Peyer's patch (tissue), 4 donors: Measurements from ENCODE around the gene MTCP1. TPM values are rescaled to one million over a fixed set of nuclear protein-coding genes. Genes with fewer than 3 reads are reported as not detected.
A peak's percentile ranks its signal among the peaks of the same experiment; 100 is the strongest.

Experiments
- DNase-seq, 3 donors: peaks; one replicate each; pipeline ENCODE4 v3.0.0-alpha.2; 2017 to 2019
- H3K27ac ChIP-seq, 4 donors: fragments of 200-600 bp; sonication (generic); one replicate each; pipeline ENCODE4 v1.5.1; 2016 to 2019
- H3K27me3 ChIP-seq, 2 donors: fragments of 200-600 bp; sonication (generic); one replicate each; pipeline ENCODE4 v1.5.1; 2019
- H3K36me3 ChIP-seq, 3 donors: fragments of 200-600 bp; sonication (generic); one replicate each; pipeline ENCODE4 v1.5.1; 2016 to 2019
- H3K4me1 ChIP-seq, 4 donors: fragments of 200-600 bp; sonication (generic); one replicate each; pipeline ENCODE4 v1.5.1; 2016 to 2019
- H3K4me3 ChIP-seq, 4 donors: fragments of 200-600 bp; sonication (generic); 1 replicate in 3 of 4; 2 replicates in 1 of 4; pipeline ENCODE4 v1.5.1; 2016 to 2019; ENCODE audit warnings: mild to moderate bottlenecking in 1 of 4
- H3K9me3 ChIP-seq, 4 donors: fragments of 200-600 bp; sonication (generic); one replicate each; pipeline ENCODE4 v1.5.1; 2016 to 2019; ENCODE audit warnings: mild to moderate bottlenecking in 1 of 4
- POLR2A ChIP-seq, 2 donors: fragments of 450-650 bp; IDR thresholded peaks; one replicate each; pipeline ENCODE4 v1.5.1; 2017; ENCODE audit warnings: antibody characterized with exemption in 2 of 2, mild to moderate bottlenecking in 2 of 2, moderate library complexity in 2 of 2
- total RNA-seq, 4 donors: library from RNA; depleted of rRNA; stranded (reverse); fragments of >200 nt; gene quantifications; one replicate each; pipeline ENCODE4 v1.1.0, GENCODE V29; 2016
- TF ChIP-seq, protein P1 (sequence below), 6 experiments: fragments of 450-650 bp in 4 of 6; fragments of 200-600 bp in 2 of 6; sonication (generic) in 1 of 6; IDR thresholded peaks; one replicate each; pipeline ENCODE4 v1.5.1; 2017 to 2019; ENCODE audit warnings: antibody characterized with exemption in 6 of 6, mild to moderate bottlenecking in 3 of 6, moderate library complexity in 1 of 6

MTCP1 gene, protein sequence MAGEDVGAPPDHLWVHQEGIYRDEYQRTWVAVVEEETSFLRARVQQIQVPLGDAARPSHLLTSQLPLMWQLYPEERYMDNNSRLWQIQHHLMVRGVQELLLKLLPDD
- 1 to 10 TPM; 1.2 to 8.3 (median 4.2) TPM for total RNA-seq

DNA sequence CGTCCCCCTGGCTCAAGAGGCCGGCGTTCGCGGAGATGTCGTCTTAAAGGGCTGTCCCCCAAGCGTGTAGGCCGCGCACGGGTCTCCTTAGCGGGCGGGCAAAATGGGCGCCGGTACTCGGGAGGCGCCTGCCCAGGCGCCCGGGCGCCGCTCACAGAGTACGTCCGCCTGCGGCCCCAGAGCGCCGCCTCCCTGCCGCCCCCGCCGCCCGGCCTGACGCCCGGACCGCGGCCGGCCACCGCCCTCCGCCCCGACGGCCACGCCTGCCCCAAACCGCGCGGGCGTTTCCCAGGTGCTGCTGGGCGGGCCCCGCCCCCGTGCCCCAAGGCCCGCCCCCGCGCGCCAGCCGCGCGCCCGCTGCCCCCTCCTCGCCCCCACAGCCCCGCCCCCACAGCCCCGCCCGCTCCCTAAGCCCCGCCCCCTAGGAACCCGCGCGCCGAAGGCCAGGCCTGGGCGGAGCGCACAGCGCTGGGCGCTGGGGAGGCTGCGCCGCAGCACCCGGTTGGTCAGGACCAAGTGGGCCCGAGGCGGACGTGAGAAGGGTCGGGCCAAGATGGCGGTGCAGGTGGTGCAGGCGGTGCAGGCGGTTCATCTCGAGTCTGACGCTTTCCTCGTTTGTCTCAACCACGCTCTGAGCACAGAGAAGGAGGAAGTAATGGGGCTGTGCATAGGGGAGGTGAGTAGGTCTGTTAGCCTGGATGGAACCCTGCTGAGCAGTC is at the start of gene MTCP1, which contains the start of the genes BRCC3 and CMC4:
MTCP1 (minus strand) TSS at position 162 of the 719 bp plus-strand sequence. CDS start 5,126 bp downstream, outside the sequence.
BRCC3 (plus strand) TSS at position 534 of the 719 bp plus-strand sequence; CDS start at position 554, 20 bp downstream.
CMC4 (minus strand) TSS at position 162 of the 719 bp plus-strand sequence. CDS start 7,113 bp downstream, outside the sequence.
- Histone ChIP-seq H3K4me3 (peak within 1 kb of the TSS; percentile 54 to 77 (median 61)), H3K36me3 (peaks cover 0 to 5% (median 0%) of the 10 kb centered on the region in 3 donors), H3K4me1 (peaks cover 0 to 7% (median 0%) of the 10 kb centered on the region in 4 donors), H3K27me3 (no peaks in the 10 kb centered on the region), H3K9me3 (no peaks in the 10 kb centered on the region), H3K27ac (peak within 1 kb of the TSS; percentile 80 to 92 (median 84))
- peak; percentile 74 to 90 (median 87) for DNase-seq
- peak; percentile 47 to 60 for TF ChIP-seq POLR2A (IDR thresholded peaks at IDR 0.05)
- TF ChIP-seq, protein P1, sequence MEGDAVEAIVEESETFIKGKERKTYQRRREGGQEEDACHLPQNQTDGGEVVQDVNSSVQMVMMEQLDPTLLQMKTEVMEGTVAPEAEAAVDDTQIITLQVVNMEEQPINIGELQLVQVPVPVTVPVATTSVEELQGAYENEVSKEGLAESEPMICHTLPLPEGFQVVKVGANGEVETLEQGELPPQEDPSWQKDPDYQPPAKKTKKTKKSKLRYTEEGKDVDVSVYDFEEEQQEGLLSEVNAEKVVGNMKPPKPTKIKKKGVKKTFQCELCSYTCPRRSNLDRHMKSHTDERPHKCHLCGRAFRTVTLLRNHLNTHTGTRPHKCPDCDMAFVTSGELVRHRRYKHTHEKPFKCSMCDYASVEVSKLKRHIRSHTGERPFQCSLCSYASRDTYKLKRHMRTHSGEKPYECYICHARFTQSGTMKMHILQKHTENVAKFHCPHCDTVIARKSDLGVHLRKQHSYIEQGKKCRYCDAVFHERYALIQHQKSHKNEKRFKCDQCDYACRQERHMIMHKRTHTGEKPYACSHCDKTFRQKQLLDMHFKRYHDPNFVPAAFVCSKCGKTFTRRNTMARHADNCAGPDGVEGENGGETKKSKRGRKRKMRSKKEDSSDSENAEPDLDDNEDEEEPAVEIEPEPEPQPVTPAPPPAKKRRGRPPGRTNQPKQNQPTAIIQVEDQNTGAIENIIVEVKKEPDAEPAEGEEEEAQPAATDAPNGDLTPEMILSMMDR (IDR thresholded peaks at IDR 0.05), result peak in 1 of 6 experiments; percentile 7

DNA sequence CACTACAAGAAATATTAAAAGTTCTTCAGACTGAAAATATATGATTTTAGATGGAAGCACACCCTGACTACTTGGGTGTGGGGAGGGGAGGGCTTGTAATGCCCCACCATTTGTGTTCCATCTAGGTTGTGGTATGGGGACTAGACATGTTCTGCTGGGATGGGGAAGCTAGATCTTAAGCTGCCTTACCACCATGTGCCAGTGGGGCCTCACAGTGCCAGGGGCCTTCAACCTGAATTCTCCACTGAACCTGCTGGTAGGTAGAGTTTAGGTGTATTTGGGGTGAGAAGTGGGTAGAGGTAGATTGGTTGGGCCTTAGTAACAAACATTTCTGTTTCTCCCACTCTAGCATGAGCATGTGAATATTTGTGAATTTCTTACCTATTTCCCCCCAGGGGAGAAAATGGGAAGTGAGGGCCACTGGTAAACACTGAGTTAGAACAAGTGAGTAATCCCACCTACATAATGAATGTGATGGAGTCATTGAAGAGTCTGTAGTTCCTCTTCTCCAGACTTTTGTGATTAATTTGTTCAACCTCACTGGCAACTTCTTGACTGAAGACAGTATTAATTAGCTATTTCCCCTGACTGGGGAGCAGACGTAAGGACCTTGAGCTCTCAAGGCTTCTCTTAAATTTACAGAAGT is 44.4 kb upstream of the MTCP1 start:
- no peaks in the 10 kb centered on the region for H3K4me1 ChIP-seq
- H3K27me3 ChIP-seq, result no peaks in the 10 kb centered on the region
- H3K9me3 ChIP-seq, result no peaks in the 10 kb centered on the region
- TF ChIP-seq POLR2A (IDR thresholded peaks at IDR 0.05), result no peak
- TF ChIP-seq, protein P1 (IDR thresholded peaks at IDR 0.05), result no peak
- no peaks in the 10 kb centered on the region for H3K36me3 ChIP-seq
- DNase-seq, result no peak
- H3K4me3 ChIP-seq, result no peak overlapping the region
- no peak overlapping the region for H3K27ac ChIP-seq

DNA sequence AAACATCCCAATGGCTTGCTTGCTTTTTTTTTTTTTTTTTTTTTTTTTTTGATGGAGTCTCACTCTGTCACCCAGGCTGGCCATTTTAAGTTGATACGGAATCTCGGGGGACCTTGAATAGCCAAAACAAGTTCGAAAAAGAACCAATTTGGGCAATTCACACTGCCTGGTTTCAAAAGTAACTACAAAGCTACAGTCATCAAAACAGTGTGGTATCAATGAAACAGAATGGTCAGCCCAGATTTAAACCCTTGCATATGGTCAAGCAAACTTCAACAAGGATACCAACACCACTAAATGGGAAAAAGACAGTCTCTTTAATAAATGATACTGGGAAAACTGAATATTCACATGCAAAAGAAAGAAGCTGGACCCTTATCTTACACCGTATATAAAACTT is 42.2 kb upstream of the MTCP1 start:
- Histone ChIP-seq H3K4me1 (no peaks in the 10 kb centered on the region), H3K27me3 (no peaks in the 10 kb centered on the region), H3K9me3 (no peaks in the 10 kb centered on the region), H3K27ac (no peak overlapping the region), H3K36me3 (no peaks in the 10 kb centered on the region), H3K4me3 (no peak overlapping the region)
- TF ChIP-seq, protein P1 (IDR thresholded peaks at IDR 0.05), result no peak
- TF ChIP-seq POLR2A (IDR thresholded peaks at IDR 0.05), result no peak
- no peak for DNase-seq

DNA sequence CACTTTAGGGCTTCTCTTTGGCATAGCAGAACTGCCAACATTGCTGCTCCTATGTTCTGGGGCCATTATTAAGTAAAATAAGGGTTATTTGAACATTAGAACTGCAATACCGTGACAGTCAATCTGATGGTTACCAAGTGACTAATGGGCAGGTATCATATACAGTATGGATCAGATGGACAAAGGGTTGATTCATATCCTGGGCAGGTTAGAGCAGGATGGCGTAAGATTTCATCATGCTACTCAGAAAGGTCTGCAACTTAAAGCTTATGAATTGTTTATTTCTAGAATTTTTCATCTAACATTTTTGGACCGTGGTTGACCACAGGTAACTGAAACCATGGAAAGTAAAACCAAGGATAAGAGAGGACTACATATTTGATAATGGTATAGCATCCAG is 41.2 kb upstream of the MTCP1 start:
- no peaks in the 10 kb centered on the region for H3K36me3 ChIP-seq
- DNase-seq, result no peak
- H3K4me1 ChIP-seq, result no peaks in the 10 kb centered on the region
- TF ChIP-seq POLR2A (IDR thresholded peaks at IDR 0.05), result no peak
- H3K27me3 ChIP-seq, result no peaks in the 10 kb centered on the region
- no peaks in the 10 kb centered on the region for H3K9me3 ChIP-seq
- H3K27ac ChIP-seq, result no peak overlapping the region
- no peak overlapping the region for H3K4me3 ChIP-seq

DNA sequence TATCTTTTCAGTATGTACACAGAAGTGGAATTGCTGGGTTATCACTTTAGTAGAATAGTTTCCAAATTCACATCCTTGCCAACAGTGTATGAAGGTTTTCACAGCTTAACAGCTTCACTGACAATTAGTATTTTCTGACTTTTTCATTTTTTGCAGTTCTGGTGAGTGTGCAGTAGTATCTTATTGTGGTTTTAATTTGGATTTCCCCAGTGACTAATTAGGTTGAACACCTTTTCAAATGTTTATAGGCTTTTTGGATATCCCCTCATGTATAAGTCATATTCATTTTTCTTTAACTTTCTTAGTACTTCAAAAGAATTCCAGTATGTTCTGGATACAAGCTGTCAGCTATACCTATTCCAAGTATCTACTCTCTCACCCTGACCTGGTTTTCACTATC is 37.5 kb upstream of the MTCP1 start:
- H3K27me3 ChIP-seq, result no peaks in the 10 kb centered on the region
- no peak for DNase-seq
- no peaks in the 10 kb centered on the region for H3K36me3 ChIP-seq
- H3K4me3 ChIP-seq, result no peak overlapping the region
- TF ChIP-seq, protein P1 (IDR thresholded peaks at IDR 0.05), result no peak
- TF ChIP-seq POLR2A (IDR thresholded peaks at IDR 0.05), result no peak
- H3K4me1 ChIP-seq, result no peaks in the 10 kb centered on the region
- no peak overlapping the region for H3K27ac ChIP-seq
- H3K9me3 ChIP-seq, result no peaks in the 10 kb centered on the region

DNA sequence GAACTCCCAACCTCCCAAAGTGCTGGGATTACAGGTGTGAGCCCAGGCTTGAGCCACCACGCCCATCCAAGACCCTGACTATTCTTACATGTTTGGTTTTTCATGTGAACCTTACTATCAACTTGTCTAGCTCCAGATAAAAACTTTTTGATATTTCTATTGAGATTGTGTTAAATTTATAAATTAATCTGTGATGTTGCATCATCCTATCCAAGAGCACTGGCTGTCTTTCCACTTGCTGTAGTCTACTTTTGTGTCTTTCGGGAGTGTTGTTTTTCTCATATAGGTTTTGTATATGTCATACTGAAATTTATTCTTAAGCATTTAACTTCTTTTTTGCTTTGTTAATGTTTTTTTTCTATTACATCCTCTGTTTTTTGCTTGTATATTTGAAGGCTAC is 35.0 kb upstream of the MTCP1 start:
- no peak for DNase-seq
- H3K4me1 ChIP-seq, result no peaks in the 10 kb centered on the region
- no peaks in the 10 kb centered on the region for H3K27me3 ChIP-seq
- H3K9me3 ChIP-seq, result no peaks in the 10 kb centered on the region
- H3K4me3 ChIP-seq, result no peak overlapping the region
- no peak for TF ChIP-seq POLR2A (IDR thresholded peaks at IDR 0.05)
- TF ChIP-seq, protein P1 (IDR thresholded peaks at IDR 0.05), result no peak
- H3K36me3 ChIP-seq, result no peaks in the 10 kb centered on the region
- no peak overlapping the region for H3K27ac ChIP-seq
